Cardiac fibroblast (primary cell): Measurements from ENCODE around the gene ICA1.
"Not testable (repeated sequence)": the region's sequence is repeated elsewhere in the genome, so short reads cannot be mapped to it uniquely, and the experiment has no call there.

Experiments
- DNase-seq, 2 donors: peaks; one replicate each; pipeline versions ENCODE4 v3.0.0 to v3.0.0-alpha.2; 2010; ENCODE audit warnings: low read depth in 2 of 2
- H3K4me3 ChIP-seq, 2 donors: replicated peaks in 1 of 2; 1 replicate in 1 of 2; 2 replicates in 1 of 2; pipeline ENCODE4 v1.5.1; 2011; ENCODE audit warnings: low read depth in 2 of 2, low read length in 2 of 2, mild to moderate bottlenecking in 2 of 2, moderate library complexity in 1 of 2
- TF ChIP-seq, protein P1 (sequence below): IDR thresholded peaks from one replicate; pipeline ENCODE4 v1.5.1; 2011; ENCODE audit warnings: low read depth, mild to moderate bottlenecking, low read length, inconsistent platforms

ICA1 gene

GRCh38 chr7:8109196-8110022 is 152.6 kb downstream of the ICA1 start:
- no peak overlapping the region for H3K4me3 ChIP-seq
- TF ChIP-seq, protein P1, sequence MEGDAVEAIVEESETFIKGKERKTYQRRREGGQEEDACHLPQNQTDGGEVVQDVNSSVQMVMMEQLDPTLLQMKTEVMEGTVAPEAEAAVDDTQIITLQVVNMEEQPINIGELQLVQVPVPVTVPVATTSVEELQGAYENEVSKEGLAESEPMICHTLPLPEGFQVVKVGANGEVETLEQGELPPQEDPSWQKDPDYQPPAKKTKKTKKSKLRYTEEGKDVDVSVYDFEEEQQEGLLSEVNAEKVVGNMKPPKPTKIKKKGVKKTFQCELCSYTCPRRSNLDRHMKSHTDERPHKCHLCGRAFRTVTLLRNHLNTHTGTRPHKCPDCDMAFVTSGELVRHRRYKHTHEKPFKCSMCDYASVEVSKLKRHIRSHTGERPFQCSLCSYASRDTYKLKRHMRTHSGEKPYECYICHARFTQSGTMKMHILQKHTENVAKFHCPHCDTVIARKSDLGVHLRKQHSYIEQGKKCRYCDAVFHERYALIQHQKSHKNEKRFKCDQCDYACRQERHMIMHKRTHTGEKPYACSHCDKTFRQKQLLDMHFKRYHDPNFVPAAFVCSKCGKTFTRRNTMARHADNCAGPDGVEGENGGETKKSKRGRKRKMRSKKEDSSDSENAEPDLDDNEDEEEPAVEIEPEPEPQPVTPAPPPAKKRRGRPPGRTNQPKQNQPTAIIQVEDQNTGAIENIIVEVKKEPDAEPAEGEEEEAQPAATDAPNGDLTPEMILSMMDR: no peak
- peak; percentile 17 to 21 for DNase-seq

GRCh38 chr7:8105449-8106095 is 156.4 kb downstream of the ICA1 start:
- DNase-seq: no peak
- no peak overlapping the region for H3K4me3 ChIP-seq
- TF ChIP-seq, protein P1: no peak

GRCh38 chr7:8103282-8103681 is 158.7 kb downstream of the ICA1 start:
- DNase-seq: no peak
- TF ChIP-seq, protein P1: no peak
- H3K4me3 ChIP-seq: no peak overlapping the region

- H3K4me3 ChIP-seq, DNase-seq: not testable (repeated sequence)
These were observed 160.7 kb downstream of the ICA1 start for GRCh38 chr7:8101292-8101691.

DNA sequence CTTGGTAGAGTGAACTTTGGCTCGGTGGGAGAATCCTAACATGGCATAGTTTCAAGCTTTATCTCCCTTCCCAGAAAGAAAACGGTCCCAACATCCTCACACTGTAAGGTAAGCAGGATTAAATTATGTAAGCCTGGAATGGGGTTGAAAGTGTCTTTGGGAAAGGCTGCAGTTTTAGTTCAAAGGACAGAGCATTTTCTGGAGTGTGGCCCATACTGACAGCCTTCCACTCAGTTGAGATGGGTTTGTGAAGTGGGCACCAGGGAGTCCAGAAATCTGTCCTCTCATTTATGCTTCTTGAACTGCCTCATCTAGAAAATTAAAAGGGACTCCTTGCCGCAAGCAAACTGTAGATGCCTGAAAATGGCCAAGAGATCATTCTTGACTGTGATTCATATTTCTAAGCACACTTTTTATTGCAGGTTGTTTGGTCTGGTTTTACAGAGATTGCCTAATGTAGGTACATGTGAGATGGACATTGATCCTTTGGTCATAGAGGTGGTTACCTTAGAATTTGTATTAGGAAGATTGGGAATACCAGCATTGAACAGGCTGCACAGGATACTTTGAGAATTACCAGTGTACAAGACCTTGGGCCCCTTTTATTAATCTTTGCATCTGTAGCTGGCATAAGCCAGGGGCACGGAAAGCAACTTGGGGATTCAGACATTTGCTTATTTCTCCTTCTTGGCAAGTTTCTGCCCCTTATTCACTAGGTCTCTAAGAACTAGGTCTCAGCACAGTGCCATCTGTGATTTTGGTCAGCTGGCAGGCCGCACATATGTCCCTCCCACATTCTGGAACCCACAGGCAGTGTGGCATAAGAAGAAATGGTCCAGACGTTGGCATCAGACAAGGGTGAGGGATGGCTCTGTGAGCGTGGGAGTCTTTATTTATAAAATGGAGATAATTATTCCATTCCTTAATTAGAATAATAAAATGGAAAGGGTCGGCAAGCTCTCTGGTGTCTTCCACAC is 167.5 kb downstream of the ICA1 start:
- TF ChIP-seq, protein P1: no peak
- no peak overlapping the region for H3K4me3 ChIP-seq
- no peak for DNase-seq

DNA sequence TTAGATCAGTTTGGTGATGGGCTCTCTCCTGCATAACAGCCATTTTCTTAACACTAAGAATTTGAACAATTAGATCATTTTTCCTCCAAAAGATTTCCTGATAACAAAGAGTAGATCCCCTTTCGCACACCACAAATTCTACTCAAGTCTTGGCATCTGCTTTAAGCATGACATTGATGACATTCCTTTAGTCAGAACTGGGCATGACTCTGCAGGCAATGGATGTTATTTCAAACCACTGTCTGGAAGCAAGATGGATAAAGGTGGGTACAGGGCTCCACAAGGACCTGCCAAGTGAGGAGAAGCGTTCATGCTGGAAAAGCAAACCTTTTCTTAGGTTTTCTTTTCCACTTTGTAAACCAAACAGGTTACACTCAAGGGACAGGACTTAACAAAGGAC is 169.8 kb downstream of the ICA1 start:
- H3K4me3 ChIP-seq: no peak overlapping the region
- TF ChIP-seq, protein P1: no peak
- no peak for DNase-seq
